NT2/D1 (cell line): Measurements from ENCODE around the gene MYO1C.

Experiments used
- DNase-seq: peaks from one replicate; pipeline ENCODE4 v3.0.0-alpha.2; 2011; ENCODE audit warnings: low read depth, low spot score
- H3K27me3 ChIP-seq: 2 replicates; pipeline ENCODE4 v1.6.0; 2011; ENCODE audit warnings: mild to moderate bottlenecking; ENCODE audit not compliant: insufficient read length, insufficient read depth
- H3K36me3 ChIP-seq: 2 replicates; pipeline ENCODE4 v1.6.1; 2011; ENCODE audit warnings: mild to moderate bottlenecking, low read length, mixed read lengths; ENCODE audit not compliant: insufficient read depth, insufficient read length
- H3K4me1 ChIP-seq: 2 replicates; pipeline ENCODE4 v1.5.1; 2011; ENCODE audit not compliant: insufficient read depth, insufficient read length
- H3K4me3 ChIP-seq: 2 replicates; pipeline ENCODE4 v1.5.1; 2011; ENCODE audit warnings: low read depth; ENCODE audit not compliant: insufficient read length
- H3K9ac ChIP-seq: 2 replicates; pipeline ENCODE4 v1.6.0; 2011; ENCODE audit warnings: low read depth; ENCODE audit not compliant: insufficient read length
- H3K9me3 ChIP-seq: 2 replicates; pipeline ENCODE4 v1.5.1; 2011; ENCODE audit warnings: mild to moderate bottlenecking, low read length; ENCODE audit not compliant: insufficient read depth
- SUZ12 ChIP-seq: IDR thresholded peaks from 2 replicates; pipeline ENCODE4 v1.6.1; 2011; ENCODE audit not compliant: insufficient read length, insufficient read depth; ENCODE audit errors: extremely low read depth
- YY1 ChIP-seq: IDR thresholded peaks from 2 replicates; pipeline ENCODE4 v1.6.1; 2011; ENCODE audit not compliant: insufficient read length, insufficient read depth
- ZNF274 ChIP-seq: IDR thresholded peaks from 2 replicates; pipeline ENCODE4 v1.6.1; 2011; ENCODE audit warnings: mild to moderate bottlenecking, low read depth, low read length

The MYO1C gene

GRCh38 chr17:1496869-1497268 lies 4.4 kb upstream of the MYO1C start:
- peaks cover 8% of the 10 kb centered on the region for H3K4me1 ChIP-seq
- H3K9me3 ChIP-seq: no peaks in the 10 kb centered on the region
- DNase-seq: no peak
- no peak overlapping the region for H3K4me3 ChIP-seq
- H3K36me3 ChIP-seq: peaks cover 16% of the 10 kb centered on the region
- H3K27me3 ChIP-seq: peaks cover 6% of the 10 kb centered on the region
- no peak overlapping the region for H3K9ac ChIP-seq
- TF ChIP-seq SUZ12: no peak
- TF ChIP-seq YY1: no peak
- TF ChIP-seq ZNF274: no peak

DNA sequence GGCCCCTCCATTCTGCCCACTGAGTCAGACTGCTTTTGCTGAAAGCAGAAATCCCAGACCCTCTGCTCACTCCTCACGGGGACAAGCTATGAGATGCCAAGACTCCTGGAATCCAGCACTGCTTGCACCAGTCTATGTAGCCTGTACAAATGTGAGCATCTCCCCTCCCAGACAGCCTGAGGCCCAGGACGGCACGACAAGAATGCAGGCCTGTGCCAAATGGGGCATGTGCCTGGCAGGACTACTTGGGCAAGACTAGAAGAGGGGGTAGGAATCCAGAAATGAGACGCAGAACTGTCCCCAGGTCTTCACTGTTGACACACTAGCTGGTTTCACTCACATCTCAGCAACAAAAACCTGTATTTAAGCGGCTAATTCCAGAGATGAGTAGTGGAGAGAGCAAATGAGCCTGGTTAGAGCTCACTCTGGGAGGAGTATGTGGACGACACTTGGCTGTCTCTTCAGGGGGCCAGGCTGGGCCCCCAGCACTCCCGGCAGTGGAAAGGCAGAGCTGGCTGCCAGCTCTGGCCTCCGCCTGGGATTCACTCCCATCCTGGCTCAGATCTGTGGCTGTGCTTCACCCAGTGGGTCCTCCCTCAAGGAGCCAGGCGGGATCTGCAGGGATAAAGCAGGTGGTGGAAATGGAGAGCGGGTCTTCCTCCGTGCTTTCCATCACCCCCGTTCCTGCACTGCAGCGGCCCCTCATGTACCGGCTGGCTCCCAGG lies 2.9 kb upstream of the MYO1C start:
- no peak overlapping the region for H3K4me3 ChIP-seq
- H3K9ac ChIP-seq: no peak overlapping the region
- H3K27me3 ChIP-seq: peaks cover 7% of the 10 kb centered on the region
- H3K36me3 ChIP-seq: peaks cover 16% of the 10 kb centered on the region
- no peak for DNase-seq
- TF ChIP-seq SUZ12 (no peak), ZNF274 (no peak), YY1 (no peak)
- H3K9me3 ChIP-seq: no peaks in the 10 kb centered on the region
- H3K4me1 ChIP-seq: peaks cover 8% of the 10 kb centered on the region

DNA sequence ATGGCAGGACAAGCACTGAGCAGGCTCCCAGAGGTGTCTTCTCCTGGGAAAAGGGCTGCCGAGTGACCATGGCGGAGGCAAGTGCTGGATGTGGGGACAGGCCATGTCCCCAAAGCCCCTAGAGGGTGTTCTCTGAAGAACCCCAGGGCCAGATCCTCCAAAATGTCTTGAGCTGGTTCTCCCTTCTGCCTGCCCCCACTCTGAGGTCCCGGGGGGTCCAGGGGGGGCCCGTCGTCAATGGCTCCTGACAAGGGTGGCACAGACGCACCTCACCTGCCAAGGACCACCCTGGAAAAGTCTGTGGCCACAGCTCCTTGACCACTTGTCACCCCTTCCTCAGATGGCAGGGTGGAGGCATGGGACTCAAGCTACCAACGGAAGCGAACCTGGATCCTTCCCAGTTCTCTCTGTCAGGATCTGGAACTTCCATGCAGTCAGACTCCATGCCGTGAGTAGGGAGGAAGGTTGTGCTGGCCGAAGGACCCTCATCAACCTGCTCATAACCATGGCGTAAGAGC lies 2.3 kb upstream of the MYO1C start:
- Histone ChIP-seq H3K4me3 (no peak overlapping the region), H3K4me1 (peaks cover 8% of the 10 kb centered on the region), H3K36me3 (peaks cover 16% of the 10 kb centered on the region), H3K27me3 (peaks cover 7% of the 10 kb centered on the region), H3K9me3 (no peaks in the 10 kb centered on the region), H3K9ac (no peak overlapping the region)
- DNase-seq: no peak
- TF ChIP-seq YY1 (no peak), SUZ12 (no peak), ZNF274 (no peak)

GRCh38 chr17:1494203-1494602 lies 1.7 kb upstream of the MYO1C start:
- TF ChIP-seq YY1 (no peak), ZNF274 (no peak), SUZ12 (no peak)
- Histone ChIP-seq H3K9me3 (no peaks in the 10 kb centered on the region), H3K9ac (no peak overlapping the region), H3K4me1 (peaks cover 9% of the 10 kb centered on the region), H3K4me3 (no peak overlapping the region), H3K27me3 (peaks cover 7% of the 10 kb centered on the region), H3K36me3 (peaks cover 16% of the 10 kb centered on the region)
- DNase-seq: no peak

- Histone ChIP-seq H3K36me3 (peaks cover 16% of the 10 kb centered on the region), H3K4me3 (no peak overlapping the region), H3K4me1 (peaks cover 16% of the 10 kb centered on the region), H3K9ac (no peak overlapping the region), H3K27me3 (peaks cover 7% of the 10 kb centered on the region), H3K9me3 (no peaks in the 10 kb centered on the region)
- TF ChIP-seq ZNF274 (no peak), SUZ12 (no peak)
- DNase-seq: no peak
Measured at GRCh38 chr17:1493291-1493980, 950 bp upstream of the MYO1C start.

DNA sequence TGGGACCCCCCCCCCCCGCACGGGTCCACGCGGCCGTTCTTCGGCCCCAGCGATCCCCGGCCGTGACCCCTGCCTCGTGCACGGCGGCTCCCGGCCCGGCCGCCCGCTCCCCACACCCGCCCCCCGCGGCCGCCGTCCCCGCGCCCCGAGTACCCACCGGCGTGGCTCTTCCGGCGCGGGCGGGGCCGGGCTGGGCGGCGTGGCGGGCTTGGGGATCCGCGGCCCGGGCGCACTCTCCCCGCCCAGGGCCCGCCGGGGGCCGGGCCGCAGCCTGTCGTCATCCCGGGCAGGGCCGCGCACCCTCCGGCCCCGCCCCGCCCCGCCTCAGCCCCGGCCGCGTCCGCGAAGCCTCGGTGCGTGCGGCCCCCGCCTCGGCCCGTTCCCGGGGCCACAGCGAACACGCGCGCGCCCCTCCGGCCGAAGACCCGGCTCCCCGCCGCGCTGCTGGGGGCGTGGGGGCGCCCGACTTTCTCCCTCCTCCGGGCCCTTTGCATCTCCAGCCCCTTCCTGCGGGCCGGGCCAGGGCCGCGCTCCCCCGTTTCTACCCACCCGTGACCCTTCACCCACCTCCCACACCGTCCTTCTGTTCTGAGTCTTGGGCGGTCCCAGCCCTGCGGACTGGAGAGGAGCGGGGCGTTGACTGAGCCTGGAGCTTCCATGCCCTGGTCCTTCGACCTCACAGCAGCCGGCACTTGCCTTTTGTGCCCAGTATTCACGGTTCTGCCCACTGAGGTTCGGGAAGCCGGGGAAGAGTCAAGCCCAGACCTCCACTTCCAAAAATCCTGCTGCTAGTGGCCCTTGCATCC lies 840 bp downstream of the MYO1C start:
- no peak for DNase-seq
- TF ChIP-seq SUZ12 (no peak), ZNF274 (no peak), YY1 (no peak)
- peak overlapping the region; percentile 74 for H3K9ac ChIP-seq
- H3K4me1 ChIP-seq: peaks cover 16% of the 10 kb centered on the region
- H3K4me3 ChIP-seq: peak overlapping the region; percentile 56
- peaks cover 16% of the 10 kb centered on the region for H3K36me3 ChIP-seq
- no peaks in the 10 kb centered on the region for H3K9me3 ChIP-seq
- peaks cover 7% of the 10 kb centered on the region for H3K27me3 ChIP-seq
